Activated CD8-positive, alpha-beta T cell treated with anti-CD3 and anti-CD28 coated beads for 36 hours (primary cell): ENCODE measurements around the gene ADRA2C. TPM values are rescaled to one million over a fixed set of nuclear protein-coding genes. Genes with fewer than 3 reads are reported as not detected.

Experiments
- ATAC-seq: fragments of 200-7000 bp; cut with Tn5 transposase; one replicate; pipeline ENCODE4 v1.10.0; 2021; ENCODE audit warnings: mild to moderate bottlenecking, moderate library complexity
- CTCF ChIA-PET: fragments of 350-600 bp; sonication (Branson Sonifier 250); formaldehyde crosslinking; loops from one replicate; lab custom pipeline; 2021; ENCODE audit warnings: antibody characterized with exemption; lab: Charles Lee
- POLR2A ChIA-PET: fragments of 350-600 bp; sonication (Branson Sonifier 250); formaldehyde crosslinking; loops from one replicate; lab custom pipeline; 2021; ENCODE audit warnings: antibody characterized with exemption; lab: Charles Lee
- DNase-seq: peaks from one replicate; pipeline ENCODE4 v3.0.0-alpha.2; 2020
- H3K27ac Mint-ChIP-seq: one replicate; pipeline ENCODE4 v1.8.0; 2021; ENCODE audit warnings: mild to moderate bottlenecking, mixed read lengths
- H3K27me3 Mint-ChIP-seq: one replicate; pipeline ENCODE4 v1.8.0; 2021; ENCODE audit warnings: mixed read lengths
- H3K36me3 Mint-ChIP-seq: one replicate; pipeline ENCODE4 v1.8.0; 2021; ENCODE audit warnings: low read depth, mixed read lengths
- H3K4me1 Mint-ChIP-seq: one replicate; pipeline ENCODE4 v1.8.0; 2021; ENCODE audit warnings: low read depth, mixed read lengths
- H3K4me3 Mint-ChIP-seq: one replicate; pipeline ENCODE4 v1.8.0; 2021; ENCODE audit warnings: mild to moderate bottlenecking, moderate library complexity, mixed read lengths
- H3K9me3 Mint-ChIP-seq: one replicate; pipeline ENCODE4 v1.8.0; 2021; ENCODE audit warnings: mixed read lengths
- CTCF ChIP-seq: fragments of 200-600 bp; IDR thresholded peaks from one replicate; pipeline ENCODE4 v1.8.0; 2022; ENCODE audit warnings: antibody characterized with exemption, mild to moderate bottlenecking
- intact Hi-C: fragments of 100-400 bp; cut with micrococcal nuclease; formaldehyde crosslinking; loops from one replicate; pipeline ENCODE4 v1.10.0; 2022
- total RNA-seq, 2 experiments: library from RNA; stranded (reverse); gene quantifications; one replicate each; pipeline ENCODE4 v1.2.3, GENCODE V29; 2021

The ADRA2C gene
- total RNA-seq, 2 experiments from 2014 or later = 0.27 TPM; not detected in 1

GRCh38 chr4:3723232-3723642 is 42.9 kb upstream of the ADRA2C start:
- H3K27ac Mint-ChIP-seq = no peak overlapping the region
- H3K36me3 Mint-ChIP-seq = no peaks in the 10 kb centered on the region
- peaks cover 4% of the 10 kb centered on the region for H3K9me3 Mint-ChIP-seq
- no peak overlapping the region for H3K4me3 Mint-ChIP-seq
- ChIA-PET CTCF (no interaction called here), POLR2A (no interaction called here)
- DNase-seq (no peak), ATAC-seq (no peak)
- peaks cover 16% of the 10 kb centered on the region for H3K27me3 Mint-ChIP-seq
- TF ChIP-seq CTCF = no peak
- no peaks in the 10 kb centered on the region for H3K4me1 Mint-ChIP-seq
- intact Hi-C loops = no loop called here

- Mint-ChIP-seq H3K9me3 (no peaks in the 10 kb centered on the region), H3K27ac (no peak overlapping the region), H3K36me3 (no peaks in the 10 kb centered on the region), H3K4me1 (no peaks in the 10 kb centered on the region), H3K4me3 (no peak overlapping the region), H3K27me3 (peaks cover 13% of the 10 kb centered on the region)
- intact Hi-C loops = no loop called here
- ChIA-PET CTCF (no interaction called here), POLR2A (no interaction called here)
- no peak for TF ChIP-seq CTCF
- DNase-seq (no peak), ATAC-seq (no peak)
These were observed 41.6 kb upstream of the ADRA2C start for GRCh38 chr4:3724319-3725231.

- no peak for TF ChIP-seq CTCF
- peaks cover 11% of the 10 kb centered on the region for H3K27me3 Mint-ChIP-seq
- no peak for DNase-seq
- no peak overlapping the region for H3K27ac Mint-ChIP-seq
- no peak overlapping the region for H3K4me3 Mint-ChIP-seq
- no peaks in the 10 kb centered on the region for H3K36me3 Mint-ChIP-seq
- ChIA-PET CTCF (no interaction called here), POLR2A (no interaction called here)
- intact Hi-C loops = no loop called here
- H3K9me3 Mint-ChIP-seq = no peaks in the 10 kb centered on the region
- ATAC-seq = no peak
- no peaks in the 10 kb centered on the region for H3K4me1 Mint-ChIP-seq
These were observed 40.0 kb upstream of the ADRA2C start for GRCh38 chr4:3725936-3726870.

GRCh38 chr4:3727847-3728469 is 38.2 kb upstream of the ADRA2C start:
- ATAC-seq = no peak
- Mint-ChIP-seq H3K27ac (no peak overlapping the region), H3K9me3 (no peaks in the 10 kb centered on the region), H3K36me3 (no peaks in the 10 kb centered on the region), H3K27me3 (peaks cover 11% of the 10 kb centered on the region), H3K4me3 (no peak overlapping the region), H3K4me1 (no peaks in the 10 kb centered on the region)
- no peak for DNase-seq
- TF ChIP-seq CTCF = no peak
- ChIA-PET POLR2A (no interaction called here), CTCF (no interaction called here)
- intact Hi-C loops = no loop called here
